Astrocyte of the spinal cord (primary cell): ENCODE data around the gene APOBEC3A.

Experiments
- DNase-seq: peaks from one replicate; pipeline ENCODE4 v3.0.0; 2011; ENCODE audit warnings: low read depth, low spot score
- H3K4me3 ChIP-seq: 2 replicates; pipeline ENCODE4 v1.5.1; 2011; ENCODE audit warnings: low read depth, mild to moderate bottlenecking, low read length, moderate library complexity
- CTCF ChIP-seq: IDR thresholded peaks from 2 replicates; pipeline ENCODE4 v1.5.1; 2012; ENCODE audit warnings: low read depth, mild to moderate bottlenecking, low read length, inconsistent platforms
- in situ Hi-C: cut with HindIII; loops from 2 replicates; pipeline ENCODE4 v1.10.0; 2017; ENCODE audit warnings: low sequenced_read_pairs

APOBEC3A gene

DNA sequence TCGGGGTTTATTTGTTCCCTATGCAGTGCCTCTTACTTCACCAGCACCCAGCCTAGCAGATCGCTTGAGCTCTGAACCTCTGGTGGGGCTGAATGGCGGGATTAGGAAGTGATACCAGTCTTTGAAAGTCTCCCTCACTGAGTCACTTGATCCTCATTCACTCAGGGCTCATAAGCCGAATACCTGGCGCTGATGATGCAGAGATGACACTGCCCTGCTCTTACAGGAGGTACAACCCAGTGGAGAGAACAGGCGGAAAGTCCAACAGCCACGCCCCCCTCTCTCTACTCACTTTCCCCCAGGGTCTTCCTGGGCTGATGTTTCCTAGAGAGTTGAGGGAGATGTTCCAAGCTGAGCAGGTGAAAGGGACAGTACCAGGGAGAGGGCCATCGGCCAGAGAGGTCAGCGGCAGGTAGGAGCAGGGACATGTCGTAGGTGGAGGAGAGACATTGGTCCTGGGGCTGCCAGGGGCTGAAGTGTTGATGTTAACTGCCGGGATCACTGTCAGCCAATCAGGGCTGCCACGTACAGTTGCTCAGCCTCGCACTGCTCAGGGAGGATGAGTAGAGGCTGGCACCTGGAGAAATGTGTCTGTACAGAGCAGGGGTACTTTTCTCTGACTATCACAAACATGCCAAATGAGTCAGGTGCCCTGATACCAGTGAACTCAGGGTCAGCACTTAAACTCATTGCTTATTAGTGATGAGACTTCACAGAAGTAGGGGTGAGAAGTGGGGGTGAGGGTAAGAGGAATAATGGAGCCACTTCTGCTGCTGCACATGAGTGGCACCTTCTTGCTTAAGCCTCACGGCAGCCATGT is 9.9 kb upstream of the APOBEC3A start:
- TF ChIP-seq CTCF = no peak
- in situ Hi-C loops = no loop called here
- no peak overlapping the region for H3K4me3 ChIP-seq
- no peak for DNase-seq

GRCh38 chr22:38948181-38948940 is 9.0 kb upstream of the APOBEC3A start:
- TF ChIP-seq CTCF = no peak
- H3K4me3 ChIP-seq = no peak overlapping the region
- DNase-seq = no peak
- in situ Hi-C loops = no loop called here

DNA sequence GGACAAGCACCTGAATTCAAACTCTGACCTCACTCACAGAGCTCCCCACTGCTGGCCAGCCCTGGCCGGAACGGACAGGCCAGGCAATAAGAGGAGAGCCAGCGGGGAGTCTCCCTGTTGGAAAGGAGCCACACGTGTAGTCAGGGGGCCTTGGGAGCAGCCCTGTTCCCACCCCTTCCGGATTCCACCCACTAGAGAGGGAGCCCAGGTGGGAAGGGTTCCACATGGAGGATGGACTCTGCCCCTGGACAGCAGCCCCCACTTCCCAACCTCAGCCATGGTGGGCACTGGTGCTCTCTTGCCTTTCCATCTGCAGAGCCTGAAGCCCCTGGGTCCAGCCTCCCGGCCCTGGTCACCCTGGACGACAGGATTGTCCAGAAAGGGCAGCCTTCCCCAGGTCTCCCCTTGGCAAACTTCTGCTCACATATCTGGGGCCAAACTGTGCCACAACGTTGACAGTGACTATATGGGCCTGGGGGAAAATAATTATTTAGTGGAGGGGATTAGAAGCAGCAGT is 7.5 kb upstream of the APOBEC3A start:
- DNase-seq = no peak
- in situ Hi-C loops = no loop called here
- no peak overlapping the region for H3K4me3 ChIP-seq
- TF ChIP-seq CTCF = no peak

GRCh38 chr22:38950527-38951295 is 6.7 kb upstream of the APOBEC3A start:
- no peak overlapping the region for H3K4me3 ChIP-seq
- TF ChIP-seq CTCF = no peak
- DNase-seq = no peak
- in situ Hi-C loops = no loop called here

DNA sequence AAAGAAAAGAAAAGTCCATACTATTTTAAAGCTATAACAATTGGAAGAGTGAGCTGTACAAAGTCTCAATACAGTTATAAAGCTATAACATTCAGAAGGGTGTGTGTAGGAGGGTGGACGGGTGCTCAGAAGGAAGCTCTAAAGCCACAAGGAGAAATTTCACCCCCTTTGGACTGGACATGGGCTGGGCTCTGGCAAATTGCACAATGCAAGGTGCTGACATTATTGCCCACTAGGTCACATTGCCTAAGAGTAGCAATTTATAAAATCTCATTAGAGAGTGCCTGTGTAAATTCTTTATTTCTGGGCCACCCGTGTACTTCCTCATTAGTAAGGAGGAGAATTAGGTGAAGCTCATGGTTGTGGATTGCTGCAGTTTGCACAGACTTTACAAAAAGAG is 5.7 kb upstream of the APOBEC3A start:
- H3K4me3 ChIP-seq = no peak overlapping the region
- TF ChIP-seq CTCF = no peak
- in situ Hi-C loops = no loop called here
- no peak for DNase-seq

DNA sequence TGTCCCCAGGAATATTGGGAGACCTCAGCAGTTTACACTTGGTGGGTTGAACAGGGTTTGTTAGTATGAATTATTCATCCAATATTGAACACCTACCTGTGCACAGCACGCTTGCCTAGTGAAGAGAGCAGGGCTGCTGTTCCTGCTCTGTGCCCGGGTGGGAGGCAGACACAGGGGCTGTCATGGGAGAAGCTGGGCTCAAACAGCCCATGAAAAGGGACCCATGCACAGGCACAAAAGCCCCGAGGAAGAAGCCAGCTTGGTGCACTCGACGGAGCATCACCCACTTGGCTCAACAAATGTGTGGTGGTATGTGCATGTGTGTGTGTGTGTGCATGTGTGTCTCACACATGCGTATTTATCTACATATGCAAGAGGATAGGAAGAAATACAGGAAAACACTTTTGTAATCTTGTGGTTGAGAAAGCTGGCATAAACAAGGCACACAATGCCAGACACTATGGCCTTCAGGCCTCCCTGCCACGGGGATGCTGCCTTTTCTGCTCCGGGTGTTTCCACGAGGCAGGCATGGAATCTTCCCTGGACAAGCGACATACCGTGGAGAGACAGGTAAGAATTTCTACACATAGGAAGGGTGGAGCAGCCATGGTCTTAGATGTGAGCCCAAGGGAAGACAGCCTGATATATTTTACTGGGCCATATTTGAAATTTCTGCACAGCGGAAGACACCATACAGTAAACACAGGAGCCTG is 5.0 kb upstream of the APOBEC3A start:
- no peak for DNase-seq
- in situ Hi-C loops = no loop called here
- no peak for TF ChIP-seq CTCF
- no peak overlapping the region for H3K4me3 ChIP-seq
